ENCODE data around the gene PKP4.

The PKP4 gene

GRCh38 chr2:158716121-158716791 lies 259.5 kb downstream of the PKP4 start:
- peak; percentile 63 for TF ChIP-seq FOXP2 (optimal IDR thresholded peaks at IDR 0.05; ENCODE audit: borderline replicate concordance, extremely low read depth, extremely low read length, insufficient read depth)
- TF ChIP-seq TAF1 (IDR thresholded peaks at IDR 0.05; ENCODE audit: borderline replicate concordance, insufficient read depth, low read length), result no peak
- TF ChIP-seq REST (IDR thresholded peaks at IDR 0.05; ENCODE audit: insufficient read depth in 1 of 2, low read depth in 2 of 2, low read length in 2 of 2), result no peak

- TF ChIP-seq REST (IDR thresholded peaks at IDR 0.05; ENCODE audit: insufficient read depth in 1 of 2, low read depth in 2 of 2, low read length in 2 of 2) (no peak), FOXP2 (optimal IDR thresholded peaks at IDR 0.05; ENCODE audit: borderline replicate concordance, extremely low read depth, extremely low read length, insufficient read depth) (no peak)
These were observed 260.2 kb downstream of the PKP4 start for GRCh38 chr2:158716921-158717320.

GRCh38 chr2:158717366-158718195 lies 260.8 kb downstream of the PKP4 start:
- TF ChIP-seq SIN3A (IDR thresholded peaks at IDR 0.05; ENCODE audit: borderline replicate concordance, insufficient read depth, low read length) (no peak), REST (IDR thresholded peaks at IDR 0.05; ENCODE audit: insufficient read depth in 1 of 2, low read depth in 2 of 2, low read length in 2 of 2) (no peak), FOXP2 (optimal IDR thresholded peaks at IDR 0.05; ENCODE audit: borderline replicate concordance, extremely low read depth, extremely low read length, insufficient read depth) (no peak), POLR2AphosphoS5 (IDR thresholded peaks at IDR 0.05; ENCODE audit: low read depth, low read length) (no peak), TAF1 (IDR thresholded peaks at IDR 0.05; ENCODE audit: borderline replicate concordance, insufficient read depth, low read length) (no peak)

- TF ChIP-seq SIN3A (IDR thresholded peaks at IDR 0.05; ENCODE audit: borderline replicate concordance, insufficient read depth, low read length) (no peak), FOXP2 (optimal IDR thresholded peaks at IDR 0.05; ENCODE audit: borderline replicate concordance, extremely low read depth, extremely low read length, insufficient read depth) (no peak), POLR2AphosphoS5 (IDR thresholded peaks at IDR 0.05; ENCODE audit: low read depth, low read length) (no peak), TAF1 (IDR thresholded peaks at IDR 0.05; ENCODE audit: borderline replicate concordance, insufficient read depth, low read length) (no peak), REST (IDR thresholded peaks at IDR 0.05; ENCODE audit: insufficient read depth in 1 of 2, low read depth in 2 of 2, low read length in 2 of 2) (no peak)
These were observed 261.4 kb downstream of the PKP4 start for GRCh38 chr2:158718196-158718585.
